GM18951 (cell line): ENCODE results near the gene LCP1.

Source experiments
- POLR2A ChIP-seq: IDR thresholded peaks from 4 replicates; pipeline ENCODE4 v1.6.1; 2011; ENCODE audit warnings: mild to moderate bottlenecking; ENCODE audit not compliant: insufficient read length, insufficient read depth; ENCODE audit errors: extremely low read depth
- in situ Hi-C: fragments of 300-500 bp; cut with MboI; formaldehyde crosslinking; loops from one replicate; pipeline ENCODE4 v1.12.0; 2022; ENCODE audit warnings: low sequenced_read_pairs, mixed read lengths, inconsistent platforms; ENCODE audit not compliant: unreplicated experiment

LCP1 gene

DNA sequence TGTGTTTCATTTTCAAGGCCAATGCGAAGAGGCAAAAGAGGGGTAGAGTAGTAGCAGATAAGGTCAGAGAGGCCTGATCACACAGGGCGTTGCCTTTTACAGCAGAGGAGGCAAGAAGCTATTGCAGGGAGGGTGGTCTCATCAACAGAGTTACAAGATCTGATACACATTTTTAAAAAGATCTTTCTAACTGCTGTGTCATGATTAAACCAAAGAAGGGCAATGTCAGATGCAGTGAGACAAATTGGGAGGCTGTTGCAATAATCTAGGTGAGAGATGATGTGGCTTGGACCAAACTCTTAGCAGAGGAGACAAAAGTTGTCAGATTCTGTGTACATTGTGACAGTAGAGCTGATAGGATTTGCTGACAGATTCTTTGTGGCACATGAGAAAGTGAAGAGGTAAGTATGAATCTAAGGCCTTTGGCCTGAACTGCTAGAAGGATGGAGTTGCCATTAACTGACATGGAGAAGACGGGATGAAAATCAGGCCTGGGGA, 16.8 kb upstream of the LCP1 start:
- in situ Hi-C loops, result no loop called here
- no peak for TF ChIP-seq POLR2A

DNA sequence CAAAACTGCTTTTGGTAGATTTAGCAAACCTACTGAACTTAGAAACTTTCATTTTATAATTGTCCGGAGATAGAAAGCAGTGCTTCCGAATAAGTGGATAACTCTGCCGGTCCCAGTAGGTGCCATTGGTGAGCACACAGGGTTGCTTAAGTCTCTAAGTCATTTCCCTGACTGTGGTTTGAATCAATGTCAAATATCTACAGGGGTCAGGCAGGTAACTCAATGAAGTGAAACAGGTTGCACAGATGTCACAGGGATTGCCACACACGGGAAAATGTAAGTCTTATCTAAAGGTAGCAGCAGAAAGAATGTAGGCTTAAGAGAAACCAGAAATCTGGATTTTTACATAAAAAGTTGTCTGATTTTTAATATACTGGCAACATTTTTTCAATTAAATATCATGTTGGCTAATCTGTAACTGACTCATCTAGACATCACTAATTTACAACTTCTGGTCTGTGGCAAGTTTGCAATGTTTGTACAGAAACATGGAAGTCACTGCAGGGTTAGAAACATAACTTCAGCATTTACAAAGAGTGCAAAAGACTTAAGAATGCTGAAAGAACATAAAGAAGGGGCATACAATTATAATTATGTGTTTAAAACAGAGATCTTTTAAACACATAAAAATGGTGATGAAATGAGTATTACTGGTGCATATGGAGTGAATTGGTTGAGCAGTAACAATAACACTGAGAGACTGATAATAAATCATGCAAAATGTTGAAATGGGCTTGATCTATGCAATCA, 15.5 kb upstream of the LCP1 start:
- TF ChIP-seq POLR2A, result no peak
- in situ Hi-C loops, result no loop called here

DNA sequence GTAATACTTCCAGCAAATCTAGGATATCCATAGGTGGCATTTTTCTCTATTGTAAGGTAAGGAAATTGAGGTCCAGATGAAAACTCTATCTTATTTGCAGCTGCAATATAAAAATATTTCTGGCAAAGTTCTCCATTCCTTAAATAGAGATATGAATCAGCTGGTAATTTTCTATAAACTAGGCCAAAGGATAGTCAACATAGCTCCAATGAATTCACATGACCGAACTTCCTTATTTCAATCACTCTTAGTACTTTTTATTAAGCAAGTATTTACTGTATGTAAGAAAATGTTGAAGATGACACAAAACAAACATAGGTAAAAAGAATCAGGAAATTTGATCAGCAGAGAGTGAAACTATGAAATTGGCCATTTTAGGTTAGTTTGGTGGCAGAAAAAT, 13.0 kb upstream of the LCP1 start:
- no peak for TF ChIP-seq POLR2A

DNA sequence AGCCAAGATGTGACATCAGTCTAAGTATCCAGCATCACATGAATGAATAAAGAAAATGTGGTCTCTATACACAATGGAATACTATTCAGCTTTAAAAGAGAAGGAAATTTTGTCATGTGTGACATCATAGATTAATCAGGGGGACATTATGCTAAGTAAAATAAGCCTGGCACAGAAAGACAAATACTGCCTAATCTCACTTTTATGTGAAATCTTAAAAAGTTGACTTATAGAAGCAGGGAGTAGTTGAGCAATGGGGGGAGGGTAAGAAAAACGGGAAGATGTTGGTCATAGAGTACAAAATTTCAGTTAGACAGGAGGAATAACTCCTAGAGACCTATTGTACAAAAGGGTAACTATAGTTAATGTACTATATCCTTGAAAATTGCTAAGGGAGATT, 10.4 kb upstream of the LCP1 start:
- no peak for TF ChIP-seq POLR2A
- in situ Hi-C loops, result no loop called here

More for the DNA sequence above, 13.0 kb upstream of the LCP1 start:
- in situ Hi-C loops, result no loop called here

DNA sequence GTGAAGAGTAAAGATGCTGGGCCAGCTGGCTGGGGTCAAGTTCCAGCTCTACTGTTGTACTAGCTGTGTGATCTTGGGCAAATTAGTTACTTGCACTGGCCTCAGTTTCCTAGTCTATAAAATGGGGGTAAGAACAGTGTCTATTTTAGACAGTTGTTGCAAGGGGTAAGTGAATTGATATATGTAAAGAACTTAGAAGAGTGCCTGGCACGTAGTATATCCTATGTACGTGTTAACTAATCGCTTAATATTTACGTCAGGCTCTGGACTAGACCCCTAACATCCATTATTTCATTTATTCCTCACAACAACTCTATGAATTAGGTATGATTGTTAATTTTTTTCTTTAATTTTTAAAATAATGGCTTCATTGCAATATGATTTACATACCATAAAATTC, 3.7 kb upstream of the LCP1 start:
- in situ Hi-C loops, result no loop called here
- TF ChIP-seq POLR2A, result no peak

DNA sequence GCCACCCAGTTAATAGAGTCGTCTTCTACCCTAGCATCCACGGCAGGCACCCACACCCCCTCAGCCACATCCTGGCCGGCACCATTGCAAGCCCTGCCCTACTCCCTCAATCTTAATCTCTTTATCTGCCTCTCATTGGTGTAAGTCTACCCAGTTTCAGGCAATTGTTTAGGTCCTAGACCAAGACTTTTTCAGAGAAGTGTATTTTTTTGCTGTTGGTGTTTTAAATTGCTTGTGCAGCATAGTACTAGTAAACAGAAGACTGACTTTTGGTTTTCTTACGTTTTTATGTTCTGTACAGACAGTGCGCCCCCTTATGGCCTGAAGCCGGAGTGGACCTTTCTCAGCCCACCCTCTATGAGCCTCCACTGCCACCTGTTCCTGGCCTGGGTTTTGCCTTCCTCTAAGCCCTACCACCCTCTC, 2.3 kb upstream of the LCP1 start:
- no peak for TF ChIP-seq POLR2A
- in situ Hi-C loops, result no loop called here

DNA sequence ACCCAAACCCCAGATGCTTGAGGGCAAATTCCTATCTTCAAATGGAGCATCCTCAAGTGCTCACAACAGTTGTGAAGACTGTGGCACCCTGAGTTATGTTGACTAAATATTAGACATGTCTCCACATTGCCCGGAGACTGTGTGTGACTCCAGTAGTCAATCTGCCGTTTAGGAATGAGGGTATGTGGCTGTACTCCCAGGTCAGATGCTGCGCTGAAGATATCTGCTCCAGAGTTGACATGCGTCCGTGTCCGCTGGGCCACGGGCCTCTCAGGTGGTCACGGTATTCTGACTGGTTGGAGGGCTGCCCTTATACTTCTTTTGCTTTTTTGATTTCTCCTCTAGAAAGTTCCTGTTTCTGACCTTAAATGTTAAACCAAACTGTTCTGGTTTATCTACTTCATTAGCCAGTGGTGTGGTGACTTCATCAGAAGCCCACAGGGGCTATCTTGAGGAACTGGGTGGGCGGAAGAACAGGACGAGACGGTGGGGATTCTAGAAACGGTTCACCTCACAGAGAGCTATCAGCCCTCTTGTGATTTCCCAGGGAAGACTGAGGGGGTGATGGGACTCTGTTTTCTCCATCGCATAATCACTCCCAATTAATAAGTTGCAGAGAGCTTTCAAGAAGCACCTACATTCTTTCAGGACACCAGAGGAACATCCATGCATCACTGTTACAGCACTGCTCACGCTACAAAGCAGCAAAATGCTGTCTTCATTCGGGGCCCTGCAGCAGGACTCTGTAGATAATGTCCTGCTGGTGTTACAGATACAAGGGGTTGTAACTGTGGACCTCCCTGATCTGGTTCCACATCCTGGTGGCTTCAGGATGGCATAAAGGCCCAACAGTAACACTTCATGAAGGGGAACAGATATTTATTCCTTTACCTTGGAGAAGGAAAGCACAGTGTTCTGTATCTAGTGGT, 1.3 kb upstream of the LCP1 start:
- TF ChIP-seq POLR2A, result peak; percentile 42
- in situ Hi-C loops, result no loop called here

DNA sequence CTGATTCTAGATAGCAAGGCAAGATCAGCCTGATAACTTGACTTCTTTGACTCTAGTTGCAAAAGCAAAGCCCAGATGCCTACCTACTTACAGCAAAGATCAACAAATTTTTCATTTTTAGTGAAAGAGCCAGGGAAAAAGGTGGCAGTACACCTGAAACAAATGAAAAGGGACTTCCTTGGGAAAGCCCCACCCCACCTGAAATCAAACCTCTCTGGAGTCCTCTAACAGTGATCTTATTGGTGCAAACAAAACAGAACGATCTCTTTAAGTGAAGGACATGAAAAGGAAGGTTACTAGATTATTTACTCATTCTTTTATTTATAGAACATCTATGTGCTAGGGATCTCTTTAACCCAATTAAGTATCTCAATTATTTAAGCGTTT, 507 bp upstream of the LCP1 start:
- TF ChIP-seq POLR2A, result no peak
- in situ Hi-C loops, result no loop called here

DNA sequence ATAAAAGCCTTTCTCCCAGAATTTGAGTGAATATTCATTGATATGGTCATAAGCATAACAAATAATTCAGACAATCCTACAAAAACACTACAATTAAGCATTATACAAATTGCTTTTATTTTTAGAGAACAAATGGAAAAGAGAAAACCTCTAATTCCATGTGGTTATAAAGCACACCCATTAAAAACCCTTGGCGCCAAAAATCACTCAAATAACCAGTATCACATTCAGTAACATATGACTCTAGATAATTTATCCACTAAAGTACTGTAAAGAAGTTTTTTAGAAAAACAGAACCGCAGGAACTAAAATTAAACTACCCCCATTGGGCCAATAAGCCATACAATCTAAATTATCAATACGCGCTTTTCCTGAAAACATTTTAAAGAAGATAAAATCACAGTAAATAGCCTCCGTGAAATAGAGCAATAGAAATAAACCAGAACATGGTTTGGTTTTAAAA, 569 bp downstream of the LCP1 start:
- in situ Hi-C loops, result no loop called here
- TF ChIP-seq POLR2A, result no peak

DNA sequence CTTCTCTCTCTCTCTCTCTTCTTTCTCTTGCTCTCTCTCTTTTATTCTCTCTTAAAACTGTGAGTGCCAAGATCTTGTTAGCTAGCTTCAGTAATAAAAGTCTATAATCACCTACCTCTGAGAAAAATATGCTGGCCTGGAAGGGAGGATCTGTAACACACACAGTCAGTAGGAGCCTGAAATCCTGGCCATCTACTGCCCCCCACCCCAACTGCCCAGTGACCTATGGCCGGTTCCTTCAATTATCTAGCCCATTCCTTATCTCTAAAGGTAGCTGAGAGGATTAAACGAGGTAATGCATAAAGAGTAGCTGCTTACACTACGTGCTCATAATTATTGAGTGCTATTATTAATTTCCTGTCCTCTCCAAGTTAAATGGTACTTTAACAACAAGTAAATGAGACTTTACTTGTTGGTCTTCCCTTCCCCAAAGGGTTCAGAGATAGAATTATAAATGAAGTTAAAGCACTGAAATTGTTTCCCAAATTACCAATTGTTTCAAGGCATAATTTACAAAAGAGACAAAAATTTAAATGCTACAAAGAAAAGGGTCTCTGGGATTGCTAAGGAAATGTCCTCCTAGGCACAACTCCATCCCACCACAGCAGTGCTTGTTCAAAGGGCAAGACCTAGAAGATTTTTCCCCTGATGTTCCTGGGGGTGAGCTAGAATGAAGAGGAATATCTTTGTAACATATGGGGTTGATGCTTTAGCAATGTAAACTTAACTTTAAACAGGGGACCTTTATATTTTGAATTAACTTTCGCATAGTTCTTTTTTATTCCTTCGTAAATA, 1.8 kb downstream of the LCP1 start:
- no peak for TF ChIP-seq POLR2A
- in situ Hi-C loops, result no loop called here

DNA sequence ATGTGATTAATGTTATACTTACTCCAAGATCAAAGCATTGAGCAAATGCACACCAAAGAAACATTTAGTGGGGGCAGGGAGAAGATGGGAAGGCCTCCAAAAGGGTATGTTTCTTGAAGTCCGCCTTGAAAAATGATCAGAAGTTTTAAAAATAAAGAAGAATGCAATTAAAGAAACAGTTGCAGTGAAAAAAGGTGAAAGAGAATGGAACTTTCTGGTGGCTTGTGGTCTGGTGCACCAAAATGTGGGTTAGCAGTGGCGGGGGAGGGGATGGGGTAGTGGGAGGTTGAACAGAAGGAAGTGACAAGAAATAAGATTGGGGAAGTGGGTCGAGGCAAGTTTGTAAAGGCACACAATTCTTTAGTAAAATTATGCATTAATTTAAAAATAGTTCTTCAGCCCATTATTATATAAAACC, 2.5 kb downstream of the LCP1 start:
- in situ Hi-C loops, result no loop called here

DNA sequence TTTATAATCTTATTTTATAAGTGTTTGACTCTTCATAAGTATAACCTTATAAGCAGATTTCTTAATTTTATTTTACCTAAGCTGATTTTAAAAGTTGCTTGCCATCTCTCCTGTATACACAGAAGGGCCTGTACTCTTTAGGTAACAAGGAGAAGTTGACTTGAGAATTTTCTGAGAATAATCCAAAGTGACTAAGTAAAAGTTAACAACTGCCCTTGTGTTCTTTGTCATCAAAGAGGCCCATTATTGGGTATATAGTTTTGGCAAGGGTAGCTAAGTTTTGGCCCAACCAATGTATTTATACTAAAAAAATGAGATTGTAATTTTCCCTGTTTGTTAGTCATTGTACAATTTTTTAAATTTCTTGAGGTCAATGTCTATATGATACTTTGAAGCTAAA, 3.2 kb downstream of the LCP1 start:
- no peak for TF ChIP-seq POLR2A
- in situ Hi-C loops, result no loop called here

More for the DNA sequence above, 2.5 kb downstream of the LCP1 start:
- TF ChIP-seq POLR2A, result no peak

DNA sequence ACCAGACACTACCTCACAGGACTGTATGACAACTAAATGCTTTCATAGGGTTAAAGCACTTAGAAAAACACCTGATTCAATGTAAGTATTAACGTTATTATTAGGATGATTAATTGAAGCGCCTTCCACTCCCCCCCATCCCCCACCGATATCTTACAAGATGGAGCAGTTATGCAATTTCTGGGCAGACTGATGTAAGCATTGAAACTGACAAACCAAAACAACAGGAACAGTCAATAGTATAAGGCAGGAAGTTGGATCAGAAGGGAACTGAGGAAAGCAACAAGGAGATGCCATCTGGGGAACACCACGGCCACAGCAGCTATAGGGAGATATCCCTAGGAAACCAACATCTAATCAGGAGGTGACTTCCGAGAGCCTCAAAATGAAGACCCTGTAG, 3.8 kb downstream of the LCP1 start:
- no peak for TF ChIP-seq POLR2A
- in situ Hi-C loops, result no loop called here
